HG03108 (cell line): ENCODE results near the gene RBM12.
"Not testable (repeated sequence)": the region's sequence is repeated elsewhere in the genome, so short reads cannot be mapped to it uniquely, and the experiment has no call there.

ENCODE experiments used
- ATAC-seq: cut with Tn5 transposase; IDR thresholded peaks from one replicate; pipeline ENCODE4 v1.9.1; 2021; ENCODE audit warnings: moderate library complexity; ENCODE audit not compliant: unreplicated experiment

RBM12 gene

DNA sequence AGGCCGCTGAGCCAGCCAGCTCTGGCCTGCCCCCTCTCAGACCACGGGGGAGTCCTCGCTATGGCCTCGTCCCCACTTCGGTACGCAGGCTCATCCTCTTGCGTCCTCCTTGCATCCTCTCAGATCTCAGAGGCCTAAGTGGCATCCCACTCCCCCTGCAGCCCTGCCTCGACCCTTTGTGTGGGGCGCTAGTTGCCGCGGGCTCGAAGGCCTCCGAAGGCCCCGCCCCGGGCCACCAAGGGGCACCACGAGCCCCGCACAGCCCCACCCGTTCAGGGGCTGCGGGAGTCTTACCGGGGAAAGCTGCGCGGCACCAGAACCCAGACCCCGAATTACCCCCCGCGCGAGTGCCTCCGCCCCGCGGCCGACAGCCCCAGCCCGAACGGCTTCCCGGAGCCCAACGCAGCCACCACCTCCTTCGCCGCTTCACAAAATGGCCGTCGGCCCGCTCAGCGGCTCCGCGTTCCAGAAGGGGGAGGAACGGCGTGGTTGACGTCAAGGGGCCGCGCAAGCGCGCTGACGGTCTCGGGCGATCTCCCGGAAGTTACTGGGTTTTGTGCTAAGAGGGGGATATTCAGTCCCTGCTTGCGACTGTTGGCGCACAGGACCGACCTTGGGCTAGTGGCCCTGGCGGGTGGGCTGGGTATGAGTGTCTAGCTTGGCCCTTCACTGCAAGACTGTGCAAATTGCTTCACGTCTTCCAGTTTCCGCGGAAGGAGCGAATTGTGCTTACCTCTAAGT is at the start of gene RBM12, which contains the start of gene CPNE1:
TSS of gene RBM12 (minus strand) at position 435 of the 741 bp plus-strand sequence. CDS start 9,578 bp downstream, outside the sequence.
TSS of gene CPNE1 (minus strand) at position 435 of the 741 bp plus-strand sequence. CDS start 31,977 bp downstream, outside the sequence.
- ATAC-seq: peak; percentile 78

DNA sequence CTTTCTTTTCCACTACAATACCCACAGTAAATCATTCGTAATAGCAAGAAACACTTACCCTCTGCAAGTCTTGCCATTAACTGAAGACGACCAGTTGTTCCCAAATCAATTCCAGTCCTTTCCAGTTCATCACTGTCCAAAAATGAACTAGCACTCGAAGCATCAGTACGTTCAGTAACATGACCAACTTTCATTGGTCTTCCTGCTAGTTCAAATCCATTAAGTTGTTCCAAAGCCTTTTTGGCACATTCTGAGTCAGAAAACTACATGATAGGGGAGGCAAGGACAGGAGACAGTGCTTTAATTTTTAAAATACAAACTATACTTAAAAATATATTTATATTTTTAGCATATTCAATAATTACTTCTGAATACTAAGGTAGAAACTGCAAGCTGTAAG is 49.4 kb upstream of the RBM12 start:
- ATAC-seq: no peak

GRCh38 chr20:35713120-35713519 is 48.4 kb upstream of the RBM12 start:
- ATAC-seq: not testable (repeated sequence)

DNA sequence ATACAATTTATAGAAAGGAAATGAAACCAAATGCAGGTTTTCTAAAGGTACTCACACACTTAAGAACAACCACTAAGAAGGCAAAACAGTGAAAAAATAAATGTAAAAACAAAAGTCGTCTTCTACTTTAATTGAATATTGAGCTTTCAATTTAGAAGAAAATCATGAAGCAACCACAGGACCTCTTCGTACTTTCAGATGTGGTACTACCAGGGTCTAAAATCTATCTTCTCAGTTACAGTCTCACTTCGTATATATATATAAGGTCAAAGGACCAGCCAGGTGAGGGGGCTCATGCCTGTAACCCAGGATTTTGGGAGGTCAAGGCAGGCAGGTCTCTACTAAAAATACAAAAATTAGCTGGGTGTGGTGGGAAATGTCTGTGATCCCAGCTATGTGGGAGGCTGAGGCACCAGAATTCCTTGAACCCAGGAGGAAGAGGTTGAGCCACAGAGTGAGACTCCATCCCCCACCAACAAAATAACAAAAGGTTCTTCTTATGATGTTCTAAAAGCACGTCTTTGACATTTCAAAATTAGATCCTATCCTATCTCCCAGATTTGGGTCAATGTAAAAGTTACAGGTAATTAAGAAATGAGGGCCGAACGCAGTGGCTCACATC is 47.0 kb upstream of the RBM12 start:
- ATAC-seq: no peak

DNA sequence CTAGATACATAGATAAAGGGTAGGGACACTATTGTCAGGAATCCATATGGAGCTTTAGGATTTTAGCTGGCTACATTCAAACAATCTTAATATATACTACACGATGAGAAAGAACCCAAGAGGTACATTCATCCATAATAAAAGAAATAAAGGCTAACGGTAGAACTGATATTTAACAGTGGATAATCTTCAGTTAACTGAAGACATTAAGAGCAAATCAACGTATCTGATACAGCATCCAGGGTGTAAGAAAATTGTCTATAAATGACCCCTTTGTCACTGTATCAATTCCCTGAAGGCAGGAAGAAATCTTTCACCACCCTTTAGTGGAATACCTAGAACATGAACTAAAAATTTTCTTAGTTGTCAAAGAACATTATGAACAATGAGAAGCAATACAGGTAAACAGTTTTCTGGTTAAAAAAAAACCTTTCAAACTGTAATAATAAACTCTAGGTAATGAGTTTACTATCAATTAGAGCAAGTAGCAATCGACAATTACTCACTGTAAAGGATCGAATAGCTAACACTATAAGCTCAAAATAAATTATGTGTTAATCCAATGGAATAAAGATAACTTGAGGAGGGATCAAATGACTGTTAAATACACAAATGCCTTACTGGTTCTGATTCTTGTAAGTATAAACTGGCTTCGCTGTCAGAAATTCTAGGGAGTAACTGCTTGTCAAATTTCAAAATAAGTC is 46.3 kb upstream of the RBM12 start:
- ATAC-seq: no peak

GRCh38 chr20:35710039-35710438 is 45.3 kb upstream of the RBM12 start:
- no peak for ATAC-seq

- no peak for ATAC-seq
Measured at GRCh38 chr20:35709259-35709658, 44.6 kb upstream of the RBM12 start.

DNA sequence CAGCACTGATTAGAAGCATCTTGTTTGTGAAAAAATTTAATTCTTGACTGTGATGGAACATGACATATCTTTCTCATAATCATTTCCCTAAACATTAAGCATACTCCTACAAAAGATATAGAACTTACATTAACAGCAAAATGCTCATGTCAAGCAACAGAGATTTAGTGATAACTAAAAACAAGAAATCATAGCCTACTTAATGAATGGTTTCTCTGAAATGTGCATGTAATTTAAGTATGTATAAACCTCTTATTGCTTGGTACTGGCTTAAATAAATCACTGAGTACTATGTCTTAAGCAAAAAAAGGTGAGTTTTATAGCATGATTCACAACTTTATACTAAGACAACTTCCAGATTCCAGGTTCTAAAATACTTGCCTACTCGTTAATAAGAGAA is 43.8 kb upstream of the RBM12 start:
- no peak for ATAC-seq

DNA sequence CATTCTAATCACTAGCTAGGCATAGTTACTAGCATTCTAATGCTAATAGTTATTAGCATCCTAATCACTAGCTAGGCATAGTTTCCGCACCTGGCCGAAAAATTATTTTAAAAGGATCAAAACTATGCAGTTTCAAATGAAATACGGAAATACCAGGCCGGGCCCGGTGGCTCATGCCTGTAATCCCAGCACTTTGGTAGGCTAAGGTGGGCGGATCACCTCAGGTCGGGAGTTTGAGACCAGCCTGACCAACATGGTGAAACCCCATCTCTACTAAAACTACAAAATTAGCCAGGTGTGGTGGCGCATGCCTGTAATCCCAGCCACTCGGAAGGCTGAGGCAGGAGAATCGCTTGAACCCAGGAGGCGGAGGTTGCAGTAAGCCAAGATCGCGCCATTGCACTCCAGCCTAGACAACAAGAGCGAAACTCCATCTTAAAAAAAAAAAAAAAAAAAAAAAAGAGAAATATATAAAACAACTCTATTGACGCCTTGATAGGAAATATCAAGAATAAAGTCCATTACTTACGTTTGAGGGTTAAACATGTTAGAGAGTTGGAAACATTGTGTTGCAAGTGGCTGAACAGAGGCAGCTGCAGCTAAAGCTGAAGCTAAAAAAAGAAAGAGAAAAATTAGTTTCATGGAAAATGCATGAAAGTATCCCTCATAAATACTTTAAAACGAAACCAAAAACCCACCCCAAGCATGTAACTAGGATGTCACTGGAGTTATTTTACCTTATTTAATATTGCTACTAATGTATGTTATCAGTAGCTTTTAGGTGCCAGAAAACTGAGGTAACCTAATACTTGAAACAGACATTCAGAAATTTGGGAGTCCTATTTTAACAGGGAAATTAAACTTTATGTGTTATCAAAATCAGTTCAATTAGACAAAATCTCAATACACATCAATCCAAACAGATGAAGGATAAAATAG is 42.2 kb upstream of the RBM12 start:
- ATAC-seq: not testable (repeated sequence)

- not testable (repeated sequence) for ATAC-seq
Measured at GRCh38 chr20:35705894-35706293, 41.2 kb upstream of the RBM12 start.

GRCh38 chr20:35704514-35705261 is 40.0 kb upstream of the RBM12 start:
- ATAC-seq: no peak

- ATAC-seq: no peak
Measured at GRCh38 chr20:35702824-35703695, 38.4 kb upstream of the RBM12 start.

DNA sequence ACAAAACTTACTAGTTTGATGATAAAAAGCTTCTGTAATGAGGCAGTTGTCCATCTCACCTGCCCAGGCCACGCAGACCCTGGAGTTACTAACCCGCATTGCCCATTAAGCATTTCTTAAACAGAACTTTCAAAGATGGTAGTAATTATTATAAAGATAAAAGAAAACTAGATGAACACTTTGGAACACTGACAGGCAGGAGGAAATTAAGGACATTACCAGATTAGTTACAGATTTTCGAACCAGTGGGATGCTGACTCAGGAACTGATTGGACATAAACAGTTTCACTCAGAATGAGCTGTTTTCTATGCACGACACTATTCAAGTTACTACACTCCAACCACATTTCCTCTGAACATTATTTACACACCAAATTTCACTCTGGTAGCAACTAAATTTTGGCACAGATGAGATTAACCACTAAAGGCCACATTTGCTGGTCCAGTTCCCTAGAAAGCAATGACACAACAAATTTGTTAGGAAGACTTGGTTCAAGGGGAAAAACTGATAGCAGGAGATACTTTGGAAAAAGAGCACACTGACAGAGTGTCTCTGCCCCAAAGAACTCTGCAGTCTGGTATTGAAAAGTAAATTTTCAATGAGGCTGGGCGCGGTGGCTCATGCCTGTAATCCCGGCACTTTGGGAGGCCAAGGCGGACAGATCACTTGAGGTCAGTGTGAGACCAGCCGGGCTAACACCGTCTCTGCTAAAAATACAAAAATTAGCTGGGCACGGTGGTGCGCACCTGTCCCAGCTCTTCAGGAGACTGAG is 37.5 kb upstream of the RBM12 start:
- no peak for ATAC-seq

- no peak for ATAC-seq
Measured at GRCh38 chr20:35700625-35701148, 36.0 kb upstream of the RBM12 start.

DNA sequence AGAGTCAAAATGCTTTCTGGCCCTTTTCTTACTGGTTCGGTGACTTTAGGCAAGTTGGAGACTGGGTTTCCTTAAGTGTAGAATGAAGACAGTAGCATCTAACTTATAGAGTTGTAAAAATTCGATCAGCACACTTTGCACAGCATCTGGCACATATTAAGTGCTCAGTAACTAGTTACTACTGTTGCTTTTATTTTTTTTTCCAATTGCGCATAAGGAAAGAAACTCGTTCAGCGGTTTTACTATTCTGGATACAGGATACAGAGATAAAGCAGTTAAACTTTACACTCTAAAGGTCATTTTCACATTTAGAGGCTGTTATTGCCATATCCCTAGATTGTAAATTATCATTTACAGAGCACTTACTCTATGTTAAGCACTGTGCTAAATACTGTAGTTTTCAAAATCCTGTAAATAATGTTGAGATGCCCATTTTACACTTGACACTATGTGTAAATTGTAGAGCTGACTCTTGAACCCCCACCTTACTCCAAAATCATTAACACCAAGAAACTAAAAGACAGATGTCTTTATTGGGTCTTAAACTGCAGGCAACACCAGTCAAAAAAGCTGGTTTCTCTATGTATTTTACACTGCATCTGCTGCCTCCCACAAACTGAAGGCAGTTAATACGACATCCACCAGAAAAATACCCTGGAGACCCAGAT is 35.4 kb upstream of the RBM12 start:
- no peak for ATAC-seq

GRCh38 chr20:35699127-35699956 is 34.6 kb upstream of the RBM12 start, which contains the start of the genes NFS1 and ROMO1:
Gene NFS1 (minus strand): TSS chr20:35699352. CDS start chr20:35699288, 64 bp downstream.
Gene ROMO1 (plus strand): TSS chr20:35699405. CDS start chr20:35699633, 228 bp downstream.
- peak; percentile 77 for ATAC-seq
